Activated CD8-positive, alpha-beta memory T cell treated with anti-CD3 and anti-CD28 coated beads for 48 hours (primary cell): ENCODE measurements around the gene TPRG1.
"Not testable (repeated sequence)": the region's sequence is repeated elsewhere in the genome, so short reads cannot be mapped to it uniquely, and the experiment has no call there.

Experiments
- DNase-seq, 3 experiments: peaks; one replicate each; pipeline ENCODE4 v3.0.0-alpha.2; 2020; ENCODE audit warnings: low read depth in 2 of 3, low spot score in 2 of 3

TPRG1 gene

GRCh38 chr3:189307963-189308362 lies 136.2 kb downstream of the TPRG1 start:
- no peak for DNase-seq

GRCh38 chr3:189308608-189309007 lies 136.8 kb downstream of the TPRG1 start:
- no peak for DNase-seq

- no peak for DNase-seq
These were observed 137.7 kb downstream of the TPRG1 start for GRCh38 chr3:189309400-189309975.

GRCh38 chr3:189311521-189311920 lies 139.8 kb downstream of the TPRG1 start:
- DNase-seq: no peak

- DNase-seq: no peak
These were observed 141.1 kb downstream of the TPRG1 start for GRCh38 chr3:189312866-189313265.

GRCh38 chr3:189316296-189317019 lies 144.7 kb downstream of the TPRG1 start:
- DNase-seq: no peak

- DNase-seq: no peak
These were observed 146.1 kb downstream of the TPRG1 start for GRCh38 chr3:189317911-189318310.

- no peak for DNase-seq
These were observed 148.7 kb downstream of the TPRG1 start for GRCh38 chr3:189320511-189320910.

- no peak for DNase-seq
These were observed 150.6 kb downstream of the TPRG1 start for GRCh38 chr3:189322339-189322738.

- peak; percentile 13 to 50 (median 46) for DNase-seq
These were observed 152.9 kb downstream of the TPRG1 start for GRCh38 chr3:189324538-189325138.

GRCh38 chr3:189325454-189325853 lies 153.7 kb downstream of the TPRG1 start:
- DNase-seq: no peak

- not testable (repeated sequence) for DNase-seq
These were observed 157.9 kb downstream of the TPRG1 start for GRCh38 chr3:189329630-189330029.

GRCh38 chr3:189330066-189330465 lies 158.3 kb downstream of the TPRG1 start:
- DNase-seq: no peak

- DNase-seq: no peak
These were observed 159.2 kb downstream of the TPRG1 start for GRCh38 chr3:189331002-189331418.

GRCh38 chr3:189334064-189334920 lies 162.5 kb downstream of the TPRG1 start:
- no peak for DNase-seq

- no peak for DNase-seq
These were observed 165.9 kb downstream of the TPRG1 start for GRCh38 chr3:189337673-189338091.

GRCh38 chr3:189338366-189338765 lies 166.6 kb downstream of the TPRG1 start:
- no peak for DNase-seq

GRCh38 chr3:189339996-189340395 lies 168.2 kb downstream of the TPRG1 start:
- DNase-seq: no peak

GRCh38 chr3:189340680-189341460 lies 169.1 kb downstream of the TPRG1 start:
- DNase-seq: no peak

- DNase-seq: no peak
These were observed 171.0 kb downstream of the TPRG1 start for GRCh38 chr3:189342811-189343210.

- DNase-seq: no peak
These were observed 173.2 kb downstream of the TPRG1 start for GRCh38 chr3:189344996-189345395.
